Mucosa of gallbladder (tissue), 1 donor: ENCODE measurements around the gene B3GNT5. TPM values are rescaled to one million over a fixed set of nuclear protein-coding genes. Genes with fewer than 3 reads are reported as not detected.
A peak's percentile ranks its signal among the peaks of the same experiment; 100 is the strongest.
"Not testable (repeated sequence)": the region's sequence is repeated elsewhere in the genome, so short reads cannot be mapped to it uniquely, and the experiment has no call there.

Experiments
- DNase-seq: peaks from one replicate; pipeline ENCODE4 v3.0.0-alpha.2; 2020; ENCODE audit warnings: low spot score
- total RNA-seq: library from RNA; stranded (reverse); gene quantifications from one replicate; pipeline ENCODE4 v1.2.1, GENCODE V29; 2021
- donor health status: DM: no; HTN: no; CAD: no.

B3GNT5 gene
- total RNA-seq = 27.1 TPM

- peak; percentile 80 for DNase-seq
These were observed at the start of gene B3GNT5 for GRCh38 chr3:183252973-183253527. Gene B3GNT5, plus strand, starts transcription at chr3:183253253. Its CDS starts 16,546 bp downstream, at chr3:183269799.

- DNase-seq = no peak
These were observed 49.4 kb upstream of the B3GNT5 start for GRCh38 chr3:183203670-183204069.

DNA sequence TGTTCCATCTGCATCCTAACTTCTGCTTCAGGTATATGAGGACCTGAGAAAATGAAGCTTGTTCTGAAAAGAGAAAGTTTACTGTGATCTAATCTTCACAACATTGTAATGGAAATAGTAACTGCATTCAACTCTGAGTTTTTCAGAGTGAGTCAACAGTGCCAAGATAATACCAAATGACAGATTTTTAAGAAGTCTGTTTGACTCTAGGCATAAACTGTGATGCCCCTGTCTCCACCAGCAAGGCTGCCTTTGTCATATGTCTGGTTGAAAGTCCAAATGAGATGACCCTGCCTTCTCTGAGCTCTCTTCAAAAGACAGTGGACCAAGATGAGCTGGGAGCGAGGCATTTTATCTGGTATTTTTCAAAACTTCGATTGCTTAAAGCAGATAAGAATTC is 44.8 kb upstream of the B3GNT5 start:
- no peak for DNase-seq

DNA sequence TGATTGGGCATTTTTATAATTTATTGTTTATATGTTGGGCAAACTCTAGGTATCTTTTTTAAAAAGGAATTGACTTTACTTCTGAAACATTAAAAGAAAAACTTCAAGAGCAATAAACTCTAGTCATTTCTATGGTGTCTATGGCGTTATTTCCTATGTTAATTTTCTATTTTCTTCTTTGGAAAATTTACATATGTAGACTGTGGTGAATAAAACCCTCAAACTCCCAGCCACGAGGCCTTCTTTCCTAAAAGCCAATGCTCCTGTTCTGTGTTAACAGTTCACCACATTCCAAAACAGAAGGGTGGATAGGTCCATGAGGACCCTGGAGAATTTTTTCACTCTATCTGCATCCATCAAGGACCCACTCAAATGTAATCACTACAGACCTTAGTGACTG is 44.3 kb upstream of the B3GNT5 start:
- no peak for DNase-seq

DNA sequence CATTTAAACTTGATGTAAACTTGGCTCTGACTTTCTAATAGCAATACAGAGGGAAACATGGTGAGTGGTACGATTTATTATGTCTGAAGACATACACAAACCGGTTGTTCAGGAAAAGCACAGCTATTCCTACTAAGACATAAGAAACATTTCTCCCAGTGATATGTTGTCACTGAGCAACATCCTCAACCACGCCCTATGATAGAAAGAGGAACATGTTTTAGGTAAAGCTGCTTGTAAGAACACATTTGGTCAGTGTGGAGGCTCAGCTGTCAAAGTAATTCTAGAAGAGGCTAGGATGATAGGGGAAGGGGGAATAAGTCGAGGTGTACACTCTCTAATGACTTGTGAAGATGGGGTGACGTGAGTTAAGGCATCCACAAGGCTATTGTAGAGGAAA is 42.7 kb upstream of the B3GNT5 start:
- DNase-seq = no peak

DNA sequence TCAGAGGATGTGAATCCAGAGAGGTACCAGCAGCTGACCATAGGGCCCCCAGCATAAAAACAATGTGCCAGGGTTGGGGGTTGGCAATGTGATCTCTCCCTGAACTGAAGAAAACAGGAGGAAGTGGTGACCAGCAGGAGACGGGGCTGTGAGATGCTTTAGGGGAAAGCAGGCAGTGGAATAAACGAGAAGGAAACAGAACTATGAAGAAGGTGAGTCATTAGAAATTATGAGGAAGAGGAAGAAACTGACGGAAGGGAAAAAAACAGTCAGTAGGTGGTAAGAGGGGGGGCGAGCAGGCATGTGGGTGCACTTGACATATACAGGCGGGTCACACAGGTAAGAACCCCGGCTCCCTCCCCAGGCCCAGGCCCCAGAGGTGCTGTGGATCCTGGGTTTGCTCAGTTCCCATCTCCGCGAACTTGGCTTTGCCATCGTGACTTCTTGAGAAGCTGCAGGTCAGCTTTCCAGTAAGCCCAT is 42.2 kb upstream of the B3GNT5 start:
- DNase-seq = peak; percentile 24

GRCh38 chr3:183211352-183211751 is 41.7 kb upstream of the B3GNT5 start:
- peak; percentile 70 for DNase-seq

- no peak for DNase-seq
These were observed 41.0 kb upstream of the B3GNT5 start for GRCh38 chr3:183212096-183212495.

GRCh38 chr3:183212565-183212964 is 40.5 kb upstream of the B3GNT5 start:
- DNase-seq = no peak

DNA sequence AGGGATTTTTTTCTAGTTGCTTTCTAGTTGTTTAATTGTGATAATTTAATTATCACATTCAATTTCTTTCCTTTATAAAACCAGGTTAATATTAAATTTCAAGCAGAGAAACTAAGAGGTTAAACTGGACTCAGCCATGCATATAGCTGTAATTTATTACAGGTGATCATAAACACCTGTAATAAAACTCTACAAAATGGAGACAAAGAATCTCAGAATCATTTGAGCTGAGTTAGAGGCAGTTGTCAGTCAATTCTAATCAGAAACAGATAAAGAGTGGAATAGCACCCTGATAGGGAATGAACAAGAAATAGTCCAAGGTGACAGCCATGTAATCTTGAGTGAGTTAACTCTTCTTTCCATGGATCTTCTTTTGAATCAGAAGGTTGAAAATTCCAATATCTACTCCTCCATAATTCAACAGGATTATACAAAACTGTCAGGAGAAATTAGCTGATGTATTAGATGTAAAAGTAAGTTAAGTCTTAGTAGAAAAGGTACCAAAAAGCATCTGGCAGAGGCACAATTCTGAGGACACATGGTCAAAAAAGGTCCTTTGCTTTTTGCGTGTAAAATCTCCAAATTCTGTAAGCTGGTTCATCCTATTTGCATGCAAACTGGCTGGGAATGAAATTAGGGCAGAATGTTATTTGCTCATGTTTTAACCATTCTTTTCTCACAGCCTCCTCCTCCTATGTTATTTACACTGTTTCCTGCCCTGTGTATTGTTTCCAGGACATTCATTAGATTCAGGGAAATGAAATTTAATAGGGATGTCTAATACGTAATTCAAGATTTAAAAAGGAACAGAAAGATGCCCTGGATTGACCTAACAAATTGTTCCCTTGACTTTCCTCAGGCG is 39.4 kb upstream of the B3GNT5 start:
- no peak for DNase-seq

- no peak for DNase-seq
These were observed 38.8 kb upstream of the B3GNT5 start for GRCh38 chr3:183214277-183214612.

- no peak for DNase-seq
These were observed 37.4 kb upstream of the B3GNT5 start for GRCh38 chr3:183215591-183216202.

- no peak for DNase-seq
These were observed 35.3 kb upstream of the B3GNT5 start for GRCh38 chr3:183217548-183218332.

- DNase-seq = no peak
These were observed 34.2 kb upstream of the B3GNT5 start for GRCh38 chr3:183218826-183219225.

GRCh38 chr3:183220828-183221227 is 32.2 kb upstream of the B3GNT5 start:
- DNase-seq = no peak

DNA sequence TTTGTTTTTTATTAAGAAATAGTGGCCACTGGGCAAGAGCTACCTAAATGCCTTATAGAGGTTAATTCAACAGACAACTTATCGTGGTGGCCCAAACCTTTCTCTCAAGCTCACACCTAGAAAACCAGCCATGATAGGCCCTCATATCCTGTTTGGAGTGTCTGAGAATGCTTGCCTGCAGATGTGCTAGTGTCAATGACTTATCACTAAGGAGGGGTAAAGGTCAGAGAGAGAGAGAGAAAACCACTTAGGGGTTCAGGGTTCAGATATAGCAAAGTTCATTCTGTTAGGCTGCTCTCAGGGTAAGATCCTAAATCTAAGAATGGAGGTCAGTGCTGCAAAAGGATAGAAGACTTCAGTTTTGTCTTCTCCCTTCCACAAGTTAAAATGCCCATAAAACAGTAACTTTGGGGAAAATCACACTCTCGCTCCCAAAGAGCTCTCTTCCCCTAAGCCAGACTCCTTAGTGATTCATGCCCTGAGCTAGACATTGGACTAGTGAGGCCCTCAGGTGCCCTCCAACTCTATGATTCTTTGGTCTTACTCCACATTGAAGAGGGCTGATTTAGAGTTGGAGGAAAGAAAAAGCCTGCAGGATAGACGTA is 30.3 kb upstream of the B3GNT5 start:
- no peak for DNase-seq

- no peak for DNase-seq
These were observed 28.7 kb upstream of the B3GNT5 start for GRCh38 chr3:183224180-183224970.

DNA sequence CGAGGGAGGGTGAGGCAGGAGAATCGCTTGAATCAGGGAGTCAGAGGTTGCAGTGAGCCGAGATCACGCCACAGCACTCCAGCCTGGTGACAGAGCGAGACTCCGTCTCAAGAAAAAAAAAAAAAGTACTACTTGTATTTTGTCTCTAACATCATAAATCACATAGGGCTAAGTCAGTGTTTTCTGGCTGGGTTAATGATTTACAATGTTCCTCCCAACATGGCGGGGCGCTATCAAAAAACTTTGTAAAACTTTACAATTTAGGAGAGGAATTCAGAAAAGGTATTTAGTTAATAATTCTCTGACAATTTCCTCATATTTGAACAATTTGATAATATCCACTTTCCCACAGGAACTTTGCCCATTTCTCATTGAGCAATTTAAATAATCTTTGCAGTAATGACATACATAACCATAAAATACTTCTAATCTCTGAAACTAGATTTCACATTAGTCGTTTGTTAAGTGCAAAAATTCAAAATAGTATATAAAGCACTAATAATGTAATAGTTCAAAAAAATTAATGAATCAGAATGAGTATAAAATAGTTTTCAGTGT is 26.6 kb upstream of the B3GNT5 start:
- no peak for DNase-seq

DNA sequence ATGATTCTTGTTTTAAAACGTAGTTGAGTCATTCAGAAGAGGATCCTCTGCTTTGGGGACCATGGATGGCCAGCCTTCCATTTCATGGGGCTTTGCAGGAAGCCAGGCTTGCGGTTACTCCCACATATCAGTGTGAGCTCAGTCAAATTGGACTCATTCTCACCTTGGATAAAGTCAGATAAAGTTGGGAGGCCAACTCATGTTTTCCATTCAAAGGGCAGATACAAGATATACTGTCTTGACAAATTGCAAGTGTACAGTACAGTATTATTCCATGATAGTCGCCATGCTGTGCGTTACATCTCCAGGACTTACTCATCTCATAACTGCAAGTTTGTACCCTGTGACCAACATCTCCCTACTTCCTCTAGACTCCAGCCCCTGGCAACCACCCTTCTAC is 25.5 kb upstream of the B3GNT5 start:
- DNase-seq = no peak

- no peak for DNase-seq
These were observed 23.9 kb upstream of the B3GNT5 start for GRCh38 chr3:183229178-183229577.

DNA sequence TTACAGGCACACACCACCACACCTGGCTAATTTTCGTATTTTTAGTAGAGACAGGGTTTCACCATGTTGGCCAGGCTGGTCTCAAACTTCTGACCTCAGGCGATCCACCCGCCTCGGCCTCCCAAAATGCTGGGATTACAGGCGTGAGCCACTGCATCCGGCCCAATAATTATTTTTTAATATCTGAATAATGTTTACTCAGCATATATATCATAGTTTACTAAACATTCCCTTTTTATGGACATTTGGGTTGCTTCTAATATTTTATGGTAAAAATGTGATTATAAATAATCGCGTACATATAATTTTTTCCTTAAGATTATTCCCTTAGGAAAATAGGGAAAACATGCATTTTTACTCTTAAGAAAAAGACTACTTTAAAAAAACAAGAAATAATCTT is 22.8 kb upstream of the B3GNT5 start:
- not testable (repeated sequence) for DNase-seq
